ENCODE results near the gene GBX1. TPM values are rescaled to one million over a fixed set of nuclear protein-coding genes. Genes with fewer than 3 reads are reported as not detected.

GBX1 gene
- total and polyA plus RNA-seq, 11 donors = 0.27 to 0.52 (median 0.34) TPM; not detected in 5

GRCh38 chr7:151211155-151211772, 43.8 kb upstream of the GBX1 start:
- no peaks in the 10 kb centered on the region for H3K27me3 ChIP-seq
- H3K27ac ChIP-seq = no peak overlapping the region
- no peak for ATAC-seq
- no peaks in the 10 kb centered on the region for H3K9me3 ChIP-seq
- H3K36me3 ChIP-seq = peaks cover 2 to 46% (median 40%) of the 10 kb centered on the region in 9 donors
- no peak overlapping the region for H3K4me3 ChIP-seq
- WGBS, 4 donors = 78 to 92% (median 83%) methylated on average over 3 of the region's 3 CpGs
- TF ChIP-seq POLR2A (IDR thresholded peaks at IDR 0.05) (no peak), CTCF (IDR thresholded peaks at IDR 0.05) (no peak)
- DNase-seq = peak in 1 of 5 donors; percentile 3
- H3K4me1 ChIP-seq = no peaks in the 10 kb centered on the region
- intact Hi-C loops (cut with DNase I) = no loop called here

GRCh38 chr7:151210087-151210854, 42.8 kb upstream of the GBX1 start, which contains the start of gene H2BK1:
TSS of gene H2BK1 (minus strand) at chr7:151210488. CDS start at chr7:151210318, 170 bp downstream.
- intact Hi-C loops (cut with DNase I) = no loop called here
- Histone ChIP-seq H3K27ac (no peak within 1 kb of the TSS), H3K9me3 (no peaks in the 10 kb centered on the region), H3K4me1 (no peaks in the 10 kb centered on the region), H3K36me3 (peaks cover 0 to 36% (median 30%) of the 10 kb centered on the region in 9 donors), H3K4me3 (no peak within 1 kb of the TSS), H3K27me3 (no peaks in the 10 kb centered on the region)
- ATAC-seq (no peak), DNase-seq (peak in 1 of 5 donors; percentile 12)
- TF ChIP-seq CTCF (IDR thresholded peaks at IDR 0.05) = no peak
- WGBS, 4 donors = 80 to 87% (median 82%) methylated on average over 17 of the region's 17 CpGs

- Histone ChIP-seq H3K4me1 (no peaks in the 10 kb centered on the region), H3K27me3 (peaks cover 0 to 4% (median 0%) of the 10 kb centered on the region in 9 donors), H3K4me3 (no peak overlapping the region), H3K36me3 (peaks cover 0 to 29% (median 23%) of the 10 kb centered on the region in 9 donors), H3K27ac (no peak overlapping the region), H3K9me3 (no peaks in the 10 kb centered on the region)
- TF ChIP-seq CTCF (IDR thresholded peaks at IDR 0.05) (no peak), POLR2A (IDR thresholded peaks at IDR 0.05) (no peak)
- WGBS, 4 donors = 84 to 87% (median 86%) methylated on average over 5 to 6 of the region's 6 CpGs
- DNase-seq (peak in 1 of 5 donors; percentile 9), ATAC-seq (peak in 1 of 4 donors; percentile 11)
- intact Hi-C loops (cut with DNase I) = no loop called here
Observed at GRCh38 chr7:151209588-151209987, 42.1 kb upstream of the GBX1 start.

GRCh38 chr7:151208253-151208862, 40.9 kb upstream of the GBX1 start:
- WGBS, 4 donors = 72 to 79% (median 74%) methylated on average over 9 of the region's 9 CpGs

More at GRCh38 chr7:151208253-151208862, 40.9 kb upstream of the GBX1 start:
- intact Hi-C loops (cut with DNase I) = no loop called here
- H3K27ac ChIP-seq = no peak overlapping the region
- no peak for TF ChIP-seq CTCF (IDR thresholded peaks at IDR 0.05)
- TF ChIP-seq POLR2A (IDR thresholded peaks at IDR 0.05) = no peak
- ATAC-seq (no peak), DNase-seq (no peak)
- H3K4me3 ChIP-seq = no peak overlapping the region
- H3K36me3 ChIP-seq = peaks cover 0 to 17% (median 11%) of the 10 kb centered on the region in 9 donors
- H3K9me3 ChIP-seq = no peaks in the 10 kb centered on the region
- peaks cover 0 to 14% (median 5%) of the 10 kb centered on the region in 9 donors for H3K27me3 ChIP-seq
- H3K4me1 ChIP-seq = no peaks in the 10 kb centered on the region

Measured in heart left ventricle (tissue), 16 donors.